ENCODE measurements around the gene SLC9A3.

SLC9A3 gene

GRCh38 chr5:504326-505154 is 19.7 kb downstream of the SLC9A3 start:
- no peak for DNase-seq

GRCh38 chr5:502325-503079 is 21.7 kb downstream of the SLC9A3 start:
- DNase-seq, result no peak

GRCh38 chr5:501831-502184 is 22.4 kb downstream of the SLC9A3 start:
- DNase-seq, result no peak

- DNase-seq, result no peak
These were observed 23.0 kb downstream of the SLC9A3 start for GRCh38 chr5:501105-501830.

GRCh38 chr5:500491-500890 is 23.8 kb downstream of the SLC9A3 start:
- DNase-seq, result no peak

GRCh38 chr5:499233-500209 is 24.7 kb downstream of the SLC9A3 start:
- no peak for DNase-seq

- no peak for DNase-seq
These were observed 26.3 kb downstream of the SLC9A3 start for GRCh38 chr5:497871-498509.

- DNase-seq, result no peak
These were observed 27.1 kb downstream of the SLC9A3 start for GRCh38 chr5:497090-497700.

GRCh38 chr5:496028-496427 is 28.2 kb downstream of the SLC9A3 start:
- DNase-seq, result no peak

- DNase-seq, result no peak
These were observed 29.5 kb downstream of the SLC9A3 start for GRCh38 chr5:494667-495255.

GRCh38 chr5:493758-494157 is 30.5 kb downstream of the SLC9A3 start:
- no peak for DNase-seq

GRCh38 chr5:493119-493701 is 31.0 kb downstream of the SLC9A3 start:
- DNase-seq, result no peak

GRCh38 chr5:492314-492893 is 31.8 kb downstream of the SLC9A3 start:
- DNase-seq, result no peak

- DNase-seq, result no peak
These were observed 32.4 kb downstream of the SLC9A3 start for GRCh38 chr5:491856-492155.

GRCh38 chr5:491119-491855 is 33.0 kb downstream of the SLC9A3 start:
- no peak for DNase-seq

GRCh38 chr5:490116-491106 is 33.8 kb downstream of the SLC9A3 start:
- no peak for DNase-seq

GRCh38 chr5:489689-490080 is 34.6 kb downstream of the SLC9A3 start:
- no peak for DNase-seq
